GM19025 (cell line): ENCODE results near the gene ZDHHC20.
"Not testable (repeated sequence)": the region's sequence is repeated elsewhere in the genome, so short reads cannot be mapped to it uniquely, and the experiment has no call there.

Experiments used
- ATAC-seq: cut with Tn5 transposase; IDR thresholded peaks from one replicate; pipeline ENCODE4 v1.9.1; 2021; ENCODE audit warnings: mild to moderate bottlenecking, low read depth, moderate library complexity; ENCODE audit not compliant: unreplicated experiment

ZDHHC20 gene

DNA sequence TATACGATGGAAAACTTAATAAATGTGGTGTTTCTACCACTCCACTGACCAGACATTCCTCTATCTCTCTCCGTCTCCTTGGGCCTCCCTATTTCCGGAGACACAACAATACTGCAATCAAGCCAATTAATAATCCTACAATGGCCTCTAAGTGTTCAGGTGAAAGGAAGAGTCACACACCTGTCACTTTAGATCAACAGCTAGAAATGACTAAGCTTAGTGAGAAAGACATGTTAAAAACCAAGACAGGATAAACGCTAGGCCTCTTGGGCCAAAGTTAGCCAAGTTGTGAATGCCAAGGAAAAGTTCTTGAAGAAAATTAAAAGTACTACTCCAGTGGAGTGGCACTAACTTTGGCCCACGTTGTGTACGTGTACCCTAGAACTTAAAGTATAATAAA lies 22.5 kb downstream of the ZDHHC20 start:
- peak; percentile 14 for ATAC-seq

DNA sequence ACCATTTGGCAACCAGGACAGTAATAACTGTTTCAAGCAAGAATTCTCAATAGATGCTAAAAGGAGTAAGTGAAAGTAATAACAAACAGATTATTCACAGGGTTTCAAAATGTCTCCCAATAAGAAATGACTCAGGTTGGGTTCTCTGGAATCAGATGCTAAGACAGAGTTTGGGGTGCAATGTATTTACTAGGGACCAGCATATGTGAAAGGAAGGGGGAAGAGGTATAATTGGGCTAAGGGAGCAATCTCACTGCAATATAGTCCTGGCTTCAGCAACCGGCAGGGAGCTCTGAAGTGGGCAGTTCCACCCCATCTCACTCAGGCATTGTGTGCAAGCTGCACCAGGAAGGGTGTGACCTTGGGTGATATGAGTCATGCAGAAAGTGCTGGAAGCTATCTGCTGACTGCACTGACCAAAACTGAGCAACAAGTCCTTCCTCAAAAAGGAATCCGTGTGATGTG lies 23.4 kb downstream of the ZDHHC20 start:
- peak; percentile 96 for ATAC-seq

DNA sequence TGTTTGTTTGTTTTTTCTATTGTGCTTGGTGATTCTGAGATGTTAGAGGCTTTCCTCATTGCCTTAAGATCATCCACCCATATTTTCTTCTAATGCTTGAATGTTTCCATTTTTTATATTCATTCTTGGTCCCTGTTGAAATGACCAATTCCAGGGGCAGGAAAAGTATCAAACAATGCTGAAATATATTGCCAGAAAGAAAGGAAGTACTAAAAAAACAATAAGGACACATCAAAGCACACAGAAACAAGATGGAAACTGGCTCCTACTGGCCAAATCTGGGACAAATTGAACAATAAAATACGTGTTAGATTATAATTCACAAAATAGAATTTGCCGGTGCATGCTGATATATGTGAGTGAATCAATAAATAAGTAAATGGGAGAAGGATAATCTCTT lies 23.9 kb downstream of the ZDHHC20 start:
- no peak for ATAC-seq

DNA sequence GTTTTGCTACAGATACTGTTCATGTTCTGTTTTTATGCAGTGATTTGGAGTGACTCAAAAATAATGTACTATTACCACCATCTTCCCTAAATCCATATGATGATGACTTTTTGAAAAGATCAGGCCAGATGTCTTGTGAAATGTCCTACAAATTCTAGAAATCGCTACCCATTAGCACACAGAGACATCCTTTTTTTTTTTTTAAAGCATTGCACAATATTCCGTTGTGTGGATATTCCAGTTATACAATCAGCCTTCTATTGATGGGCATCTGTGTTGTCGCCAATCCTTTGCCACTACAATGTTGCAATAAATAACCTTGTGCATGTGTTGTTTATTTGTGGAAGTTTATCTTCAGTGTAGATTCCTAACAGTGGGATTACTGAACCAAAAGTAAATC lies 24.5 kb downstream of the ZDHHC20 start:
- no peak for ATAC-seq

DNA sequence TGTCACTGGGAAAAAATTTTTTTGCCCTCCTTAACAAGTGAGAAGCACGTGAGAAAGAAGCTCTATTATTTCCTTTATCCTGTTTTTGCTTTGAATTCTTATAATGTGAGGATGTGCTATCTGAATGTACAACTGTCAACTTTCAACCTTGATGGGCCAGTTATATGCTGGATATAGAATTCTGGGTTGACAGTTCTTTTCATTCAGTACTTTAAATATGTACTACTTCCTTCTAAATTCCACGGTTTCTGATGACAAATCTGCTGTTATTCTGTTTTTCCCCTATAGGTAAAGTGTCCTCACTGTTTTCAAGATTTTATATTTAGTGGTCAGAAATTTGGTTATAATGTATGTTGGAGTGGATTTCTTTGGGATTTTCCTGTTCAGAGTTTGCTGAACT lies 29.9 kb downstream of the ZDHHC20 start:
- no peak for ATAC-seq

DNA sequence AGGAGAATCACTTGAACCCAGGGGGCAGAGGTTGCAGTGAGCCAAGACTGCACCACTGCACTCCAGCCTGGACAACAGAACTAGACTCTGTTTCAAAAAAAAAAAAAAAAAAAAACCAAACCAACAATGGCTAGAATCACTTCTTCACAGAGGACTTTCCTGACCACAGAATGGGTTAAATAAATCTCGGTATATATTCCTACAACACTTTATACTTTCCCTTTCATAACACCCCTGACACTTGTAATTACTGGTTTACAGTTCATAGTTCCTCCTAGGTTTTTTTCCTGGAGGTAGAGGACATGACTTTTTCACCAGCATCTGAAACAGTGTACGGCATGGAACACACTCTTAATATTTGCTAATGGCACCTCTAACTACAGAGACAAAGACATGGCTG lies 31.4 kb downstream of the ZDHHC20 start:
- ATAC-seq = no peak

DNA sequence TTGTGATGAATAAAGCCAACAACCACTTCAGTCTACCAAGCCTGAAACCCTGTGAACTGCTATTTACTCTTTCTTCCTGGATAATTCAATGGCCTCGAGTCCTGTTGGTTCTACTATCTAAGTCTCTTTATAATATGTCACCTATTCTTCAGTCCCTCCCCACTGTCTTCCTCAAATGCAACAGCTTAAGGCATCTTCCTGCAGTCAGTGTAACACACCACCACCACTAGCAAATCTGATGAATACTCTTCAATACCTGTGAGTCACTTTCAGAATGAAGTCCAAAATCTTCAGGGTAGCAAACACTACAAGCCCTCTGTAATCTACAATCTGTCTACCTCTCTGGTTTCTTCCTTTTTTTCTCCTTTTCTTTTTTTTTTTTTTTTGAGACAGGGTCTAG lies 32.9 kb downstream of the ZDHHC20 start:
- ATAC-seq = no peak

DNA sequence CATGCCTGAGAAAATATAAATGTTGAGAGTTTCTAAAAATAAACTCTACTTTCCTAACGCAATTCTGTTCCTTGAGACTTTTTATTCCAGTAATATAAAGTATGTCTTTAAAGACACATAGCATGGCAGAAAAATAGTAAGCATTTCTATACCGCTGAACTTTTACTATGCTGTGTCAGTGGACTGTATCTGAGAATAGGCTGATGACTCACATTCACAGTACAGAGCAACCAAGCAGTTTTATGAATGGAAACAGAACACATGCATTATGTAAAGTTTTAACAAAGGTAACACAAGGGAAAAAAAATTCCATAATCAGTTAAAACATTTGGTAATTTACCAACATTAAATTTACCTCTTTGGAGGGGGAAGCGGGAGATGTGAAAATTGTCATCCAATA lies 38.4 kb downstream of the ZDHHC20 start:
- ATAC-seq = no peak

DNA sequence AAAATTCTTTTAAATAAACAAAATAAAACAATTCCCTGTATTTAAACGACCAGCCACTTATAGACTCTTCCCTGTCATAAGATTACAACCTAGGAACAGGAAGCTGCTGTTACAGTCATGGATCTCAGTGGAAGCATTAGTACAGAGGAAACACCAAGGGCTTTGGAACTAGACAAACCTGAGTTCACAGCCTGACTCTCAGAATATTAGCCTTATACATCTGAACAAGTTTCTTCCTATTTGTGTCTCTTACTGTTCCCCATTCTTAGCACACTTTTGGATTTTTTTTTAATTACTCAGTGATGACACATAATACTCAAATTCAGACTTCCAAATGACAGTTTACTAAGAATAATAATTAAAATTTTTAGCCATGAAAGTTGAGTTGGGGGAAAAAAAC lies 46.1 kb downstream of the ZDHHC20 start:
- ATAC-seq = no peak

DNA sequence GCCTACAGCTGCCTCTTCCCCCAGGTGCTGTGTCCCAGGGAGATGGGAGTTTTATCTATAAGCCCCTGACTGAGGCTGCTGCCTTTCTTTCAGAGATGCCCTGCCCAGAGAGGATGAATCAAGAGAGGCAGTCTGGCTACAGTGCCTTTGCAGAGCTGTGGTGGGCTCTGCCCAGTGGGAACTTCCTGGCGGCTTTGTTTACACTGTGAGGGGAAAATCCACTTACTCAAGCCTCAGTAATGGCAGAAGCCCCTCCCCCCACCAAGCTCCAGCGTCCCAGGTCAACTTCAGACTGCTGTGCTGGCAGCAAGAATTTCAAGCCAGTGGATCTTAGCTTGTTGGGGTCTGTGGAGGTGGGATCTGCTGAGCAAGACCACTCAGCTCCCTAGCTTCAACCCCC lies 48.6 kb downstream of the ZDHHC20 start:
- not testable (repeated sequence) for ATAC-seq

DNA sequence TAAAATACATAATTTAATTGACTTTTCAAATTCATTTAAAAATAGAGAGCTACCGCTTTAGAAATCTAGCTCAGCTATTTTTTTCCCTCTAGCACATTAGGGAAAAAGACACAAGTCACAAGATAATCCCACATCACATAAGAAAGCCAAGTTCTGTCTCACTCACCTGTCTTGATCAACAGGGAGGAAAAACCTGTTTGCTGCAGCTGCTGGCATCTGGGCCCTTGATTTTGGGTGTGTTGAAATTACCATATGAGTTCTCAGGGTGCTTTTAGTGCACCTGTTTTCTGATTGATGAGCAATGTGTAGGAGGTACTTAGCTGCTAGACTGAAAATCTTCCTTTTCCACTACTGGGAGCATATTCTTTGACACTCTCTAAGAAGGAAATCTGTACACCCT lies 53.8 kb downstream of the ZDHHC20 start:
- ATAC-seq = no peak

DNA sequence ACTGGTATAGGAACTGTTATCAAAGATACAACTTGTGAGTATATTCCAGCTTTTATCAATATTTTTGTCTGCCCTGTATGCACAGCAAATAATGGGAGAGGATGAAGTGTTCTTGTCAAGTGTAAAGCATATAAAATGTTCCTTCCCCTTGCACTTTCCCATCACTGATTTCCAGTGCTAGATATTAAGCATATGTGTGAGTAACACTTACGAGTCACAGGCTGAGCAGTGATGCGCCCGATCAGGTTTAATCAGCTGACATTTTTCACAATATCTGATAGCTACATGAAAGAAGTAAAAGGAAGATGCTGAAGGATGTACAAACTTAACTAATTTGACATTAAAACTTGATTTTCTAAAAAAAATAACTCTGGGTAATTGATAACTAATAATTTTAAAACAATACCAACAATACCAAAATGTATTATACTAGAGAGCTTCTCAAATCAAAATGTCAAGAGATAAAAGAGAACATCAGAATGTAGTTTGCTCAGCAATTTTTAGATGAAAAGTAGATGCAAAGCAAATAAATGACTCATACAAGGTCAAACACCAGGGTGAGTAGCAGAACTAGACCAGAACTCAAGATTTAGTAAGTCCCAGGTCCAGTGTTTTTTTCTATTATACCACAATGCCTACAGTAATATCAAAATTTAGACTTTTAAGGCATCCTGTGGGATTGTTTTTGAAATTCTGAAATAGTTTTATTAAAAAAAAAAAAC lies 56.4 kb downstream of the ZDHHC20 start:
- ATAC-seq = no peak

DNA sequence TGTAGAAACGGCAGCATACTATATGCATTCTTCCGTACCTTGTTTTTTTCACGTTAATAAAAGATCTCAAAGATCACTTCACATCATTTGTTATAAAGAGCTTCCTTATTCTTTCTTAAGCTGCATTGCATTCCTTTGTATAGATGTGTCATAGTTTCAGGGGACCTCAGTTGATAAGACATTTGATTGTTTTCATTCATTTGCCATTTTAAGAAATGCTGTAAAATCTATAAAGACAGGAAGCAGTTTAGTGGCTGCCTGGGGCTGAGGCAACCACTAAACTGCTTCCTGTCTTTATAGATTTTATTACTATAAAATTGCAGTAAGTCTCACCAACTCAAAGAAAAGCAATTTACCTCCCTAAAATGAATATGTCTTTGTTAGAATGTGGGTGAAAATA lies 59.4 kb downstream of the ZDHHC20 start:
- ATAC-seq = no peak

DNA sequence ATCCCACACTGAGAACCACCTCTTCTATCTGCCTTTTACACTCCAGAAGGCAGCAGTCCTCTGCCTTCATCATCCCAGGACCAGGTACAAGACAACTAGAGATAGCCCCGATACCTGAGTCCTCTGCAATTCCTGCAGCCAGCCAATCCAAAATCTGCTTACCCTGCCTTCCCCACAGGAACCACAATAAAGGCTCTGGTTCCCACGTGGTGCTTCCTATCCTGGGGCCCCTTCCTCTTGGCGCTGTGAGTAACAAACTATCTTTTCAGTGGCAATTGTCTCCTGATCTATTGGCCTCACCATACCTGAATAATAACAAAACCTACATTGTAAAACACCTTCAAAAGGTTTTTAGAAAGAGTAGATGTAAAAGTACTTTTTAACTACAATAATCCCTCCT lies 63.1 kb downstream of the ZDHHC20 start:
- no peak for ATAC-seq

DNA sequence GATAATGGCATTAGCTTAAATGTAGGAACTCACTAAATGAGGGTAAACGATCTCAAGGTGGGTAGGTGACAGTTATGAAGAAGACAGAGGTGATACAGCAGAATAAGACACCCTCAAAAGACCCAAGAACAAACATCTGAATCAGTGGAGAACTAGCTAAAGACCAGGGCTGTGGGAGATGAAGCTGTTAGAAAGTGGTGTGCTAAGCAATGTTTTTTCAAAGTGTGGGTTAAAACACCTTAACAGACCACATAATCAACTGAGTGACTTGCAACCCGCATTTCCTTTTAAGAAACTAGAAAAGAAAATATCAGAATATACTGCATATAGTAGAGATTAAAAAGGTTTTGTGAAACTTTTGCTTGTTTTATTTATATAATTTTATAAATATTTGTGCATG lies 70.0 kb downstream of the ZDHHC20 start:
- no peak for ATAC-seq

DNA sequence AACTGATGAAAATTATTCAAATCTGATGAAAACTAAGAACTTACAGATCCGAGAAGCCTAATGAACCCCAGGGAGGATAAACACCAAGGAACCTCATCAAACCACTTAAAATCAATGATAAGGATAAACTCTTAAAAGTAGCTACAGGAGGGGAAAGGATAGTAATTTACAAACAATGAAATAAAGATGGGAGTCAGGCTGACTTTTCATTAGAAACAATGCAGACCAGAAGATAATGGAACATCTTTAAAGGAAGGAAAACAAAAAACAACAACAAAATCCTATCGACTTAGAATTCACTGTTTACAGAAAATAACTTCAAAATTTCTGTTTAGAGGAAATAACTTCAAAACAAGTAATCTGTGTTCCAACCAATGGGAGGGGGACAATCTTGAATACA lies 73.4 kb downstream of the ZDHHC20 start:
- ATAC-seq = no peak

DNA sequence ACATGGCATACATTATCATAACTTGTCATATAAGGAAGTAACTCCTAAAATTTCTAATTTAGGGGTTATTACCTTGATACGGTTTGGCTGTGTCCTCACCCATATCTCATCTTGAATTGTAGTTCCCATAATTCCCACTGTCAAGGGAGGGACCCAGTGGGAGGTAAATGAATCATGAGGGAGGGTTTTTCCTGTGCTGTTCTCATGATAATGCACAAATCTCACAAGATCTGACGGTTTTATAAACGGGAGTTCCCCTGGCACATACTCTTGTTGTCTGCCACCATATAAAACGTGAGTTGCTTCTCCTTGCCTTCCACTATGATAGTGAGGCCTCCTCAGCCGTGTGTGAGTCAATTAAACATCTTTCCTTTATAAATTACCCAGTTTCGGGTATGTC lies 76.0 kb downstream of the ZDHHC20 start:
- ATAC-seq = no peak

DNA sequence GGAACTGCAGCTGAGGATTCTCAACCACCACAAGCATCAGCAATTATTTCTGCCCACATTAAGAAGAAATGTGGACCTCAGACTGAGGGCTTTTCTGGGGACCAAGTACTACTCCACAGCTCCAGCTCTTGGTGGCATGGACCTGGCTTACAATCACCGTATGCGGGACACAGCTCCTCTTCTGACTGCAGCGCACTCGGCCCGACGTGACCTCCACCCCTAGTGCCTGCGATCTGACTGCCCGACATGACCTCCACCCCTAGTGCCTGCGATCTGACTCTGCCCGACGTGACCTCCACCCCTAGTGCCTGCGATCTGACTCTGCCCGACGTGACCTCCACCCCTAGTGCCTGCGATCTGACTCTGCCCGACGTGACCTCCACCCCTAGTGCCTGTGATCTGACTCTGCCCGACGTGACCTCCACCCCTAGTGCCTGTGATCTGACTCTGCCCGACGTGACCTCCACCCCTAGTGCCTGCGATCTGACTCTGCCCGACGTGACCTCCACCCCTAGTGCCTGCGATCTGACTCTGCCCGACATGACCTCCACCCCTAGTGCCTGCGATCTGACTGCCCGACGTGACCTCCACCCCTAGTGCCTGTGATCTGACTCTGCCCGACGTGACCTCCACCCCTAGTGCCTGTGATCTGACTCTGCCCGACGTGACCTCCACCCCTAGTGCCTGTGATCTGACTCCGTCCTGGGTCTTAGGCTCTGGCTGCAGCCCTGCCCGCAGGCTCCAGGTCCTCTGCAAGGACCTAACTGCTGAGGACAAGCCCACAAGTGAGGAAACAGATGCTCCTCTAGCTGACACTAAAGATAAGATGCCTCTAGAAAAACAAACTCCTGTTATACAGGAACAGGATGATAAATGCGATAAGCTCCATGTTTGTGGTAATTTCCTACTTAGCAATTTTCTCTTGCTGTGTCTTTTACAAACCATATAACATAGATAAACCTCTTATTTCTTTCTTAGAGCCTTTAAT lies 81.8 kb downstream of the ZDHHC20 start:
- not testable (repeated sequence) for ATAC-seq

DNA sequence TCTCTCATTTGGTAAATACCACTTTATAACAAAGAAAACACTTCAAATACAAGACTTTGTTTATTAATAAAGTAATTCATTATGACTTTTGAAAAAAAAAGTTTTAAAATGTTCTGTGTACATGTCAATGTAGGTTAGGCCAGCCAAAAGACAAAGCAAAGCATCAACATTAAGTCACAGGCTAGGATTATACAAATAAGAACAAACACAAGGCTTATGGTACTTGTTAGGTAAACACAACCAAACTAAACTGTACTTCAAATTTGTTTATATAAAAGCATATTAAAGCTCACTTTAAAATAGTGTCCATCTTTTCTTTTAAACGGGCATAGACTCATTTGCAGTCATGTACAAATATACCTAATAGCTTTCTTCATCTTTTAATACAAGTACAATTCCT lies 86.6 kb downstream of the ZDHHC20 start:
- ATAC-seq = no peak

DNA sequence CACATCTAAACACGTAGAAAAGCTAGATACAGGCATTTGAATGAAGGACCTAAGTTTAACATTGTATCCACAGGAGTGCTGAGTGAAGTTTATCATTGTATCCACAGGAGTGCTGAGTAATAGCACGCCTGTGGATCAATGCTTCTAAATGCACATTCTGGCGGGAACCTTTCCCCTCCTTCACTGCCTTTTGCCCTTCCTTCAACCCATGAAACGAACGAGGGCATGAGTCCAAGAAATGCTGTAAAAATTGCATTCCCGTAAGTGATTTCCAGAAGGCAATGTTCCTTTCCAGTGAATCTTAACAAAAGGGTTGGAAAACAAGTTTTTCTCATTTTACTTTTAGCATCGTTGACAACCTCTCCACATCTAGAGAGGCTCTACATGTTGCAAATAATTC lies 88.1 kb downstream of the ZDHHC20 start:
- no peak for ATAC-seq

DNA sequence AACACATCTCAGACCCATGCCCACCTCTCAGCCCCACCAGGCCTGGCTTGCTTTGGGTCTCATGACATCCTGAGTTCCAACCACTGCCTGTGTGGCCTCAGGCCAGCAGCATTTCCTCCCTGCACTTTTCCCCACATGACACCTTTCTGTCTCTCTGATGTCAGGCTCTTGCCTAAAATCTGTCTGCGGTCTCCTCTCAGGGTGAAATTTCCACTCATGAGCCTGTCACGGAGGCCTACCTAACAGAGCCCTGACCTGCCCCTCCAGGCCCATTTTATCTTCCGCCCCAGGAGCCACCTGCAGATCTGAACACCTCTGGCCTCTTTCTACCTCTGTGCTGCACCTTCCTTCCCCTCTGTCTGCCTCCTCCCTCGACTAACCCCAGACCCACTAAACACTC lies 93.5 kb downstream of the ZDHHC20 start:
- ATAC-seq = no peak

DNA sequence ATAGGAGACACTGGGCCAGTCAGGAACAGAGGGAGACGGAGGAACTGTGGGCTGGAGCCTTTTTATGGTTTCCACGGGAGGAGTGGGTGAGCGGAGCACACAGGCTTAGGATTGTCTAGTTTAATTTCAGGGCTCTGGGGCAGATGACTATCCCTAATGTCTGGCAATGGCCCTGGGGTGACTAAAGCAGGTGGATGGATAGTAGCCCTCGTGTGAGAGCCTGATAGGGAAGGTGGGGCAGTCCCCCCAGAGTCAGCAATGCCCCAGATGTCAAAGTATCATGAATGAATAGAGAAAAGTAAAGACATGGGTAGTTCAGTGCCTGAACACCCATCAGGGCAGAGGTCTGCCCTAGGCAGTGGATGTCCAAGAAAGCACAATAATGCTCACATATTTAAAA lies 94.2 kb downstream of the ZDHHC20 start:
- ATAC-seq = no peak
